ENCODE measurements around the gene ZNF282. TPM values are rescaled to one million over a fixed set of nuclear protein-coding genes. Genes with fewer than 3 reads are reported as not detected.

ZNF282 gene
- total RNA-seq, 1 donor from 2014 or later, result 35.4 TPM

GRCh38 chr7:149254181-149254858 is 59.0 kb downstream of the ZNF282 start:
- no peak for TF ChIP-seq CTCF (conservative IDR thresholded peaks at IDR 0.05)
- no peaks in the 10 kb centered on the region for H3K27me3 Mint-ChIP-seq
- peaks cover 13% of the 10 kb centered on the region for H3K36me3 Mint-ChIP-seq
- H3K27ac Mint-ChIP-seq, result no peak overlapping the region
- no peak for DNase-seq (ENCODE audit: extremely low spot score, unreplicated experiment)
- no peaks in the 10 kb centered on the region for H3K4me1 Mint-ChIP-seq (ENCODE audit: unreplicated experiment)
- H3K9me3 Mint-ChIP-seq, result no peaks in the 10 kb centered on the region
- no peak overlapping the region for H3K4me3 Mint-ChIP-seq

GRCh38 chr7:149255174-149255573 is 59.8 kb downstream of the ZNF282 start:
- Mint-ChIP-seq H3K4me1 (ENCODE audit: unreplicated experiment) (no peaks in the 10 kb centered on the region), H3K4me3 (no peak overlapping the region), H3K27ac (no peak overlapping the region), H3K27me3 (no peaks in the 10 kb centered on the region), H3K36me3 (peaks cover 13% of the 10 kb centered on the region), H3K9me3 (no peaks in the 10 kb centered on the region)
- no peak for TF ChIP-seq CTCF (conservative IDR thresholded peaks at IDR 0.05)
- no peak for DNase-seq (ENCODE audit: extremely low spot score, unreplicated experiment)

GRCh38 chr7:149256568-149256967 is 61.2 kb downstream of the ZNF282 start:
- no peak overlapping the region for H3K4me3 Mint-ChIP-seq
- no peaks in the 10 kb centered on the region for H3K9me3 Mint-ChIP-seq
- H3K4me1 Mint-ChIP-seq (ENCODE audit: unreplicated experiment), result no peaks in the 10 kb centered on the region
- no peak overlapping the region for H3K27ac Mint-ChIP-seq
- no peaks in the 10 kb centered on the region for H3K27me3 Mint-ChIP-seq
- no peak for DNase-seq (ENCODE audit: extremely low spot score, unreplicated experiment)
- no peak for TF ChIP-seq CTCF (conservative IDR thresholded peaks at IDR 0.05)
- H3K36me3 Mint-ChIP-seq, result peaks cover 13% of the 10 kb centered on the region

GRCh38 chr7:149257146-149257545 is 61.8 kb downstream of the ZNF282 start:
- TF ChIP-seq CTCF (conservative IDR thresholded peaks at IDR 0.05), result no peak
- H3K4me3 Mint-ChIP-seq, result no peak overlapping the region
- no peak for DNase-seq (ENCODE audit: extremely low spot score, unreplicated experiment)
- no peaks in the 10 kb centered on the region for H3K4me1 Mint-ChIP-seq (ENCODE audit: unreplicated experiment)
- H3K9me3 Mint-ChIP-seq, result no peaks in the 10 kb centered on the region
- H3K27me3 Mint-ChIP-seq, result no peaks in the 10 kb centered on the region
- H3K27ac Mint-ChIP-seq, result peak overlapping the region; percentile 51
- H3K36me3 Mint-ChIP-seq, result peaks cover 9% of the 10 kb centered on the region

- peak overlapping the region; percentile 88 for H3K27ac Mint-ChIP-seq
- H3K27me3 Mint-ChIP-seq, result no peaks in the 10 kb centered on the region
- peaks cover 8% of the 10 kb centered on the region for H3K36me3 Mint-ChIP-seq
- DNase-seq (ENCODE audit: extremely low spot score, unreplicated experiment), result no peak
- peak overlapping the region; percentile 89 for H3K4me3 Mint-ChIP-seq
- TF ChIP-seq CTCF (conservative IDR thresholded peaks at IDR 0.05), result no peak
- no peaks in the 10 kb centered on the region for H3K4me1 Mint-ChIP-seq (ENCODE audit: unreplicated experiment)
- H3K9me3 Mint-ChIP-seq, result no peaks in the 10 kb centered on the region
Observed at GRCh38 chr7:149261316-149261828, 66.0 kb downstream of the ZNF282 start.
